GM18505 (cell line): ENCODE measurements around the gene TMEM165.

Experiments
- ATAC-seq: cut with Tn5 transposase; IDR thresholded peaks from one replicate; pipeline ENCODE4 v1.9.1; 2021; ENCODE audit not compliant: unreplicated experiment
- POLR2A ChIP-seq: IDR thresholded peaks from 4 replicates; pipeline ENCODE4 v1.6.1; 2011; ENCODE audit warnings: borderline replicate concordance; ENCODE audit not compliant: insufficient read depth, insufficient read length; ENCODE audit errors: extremely low read depth

Gene TMEM165

DNA sequence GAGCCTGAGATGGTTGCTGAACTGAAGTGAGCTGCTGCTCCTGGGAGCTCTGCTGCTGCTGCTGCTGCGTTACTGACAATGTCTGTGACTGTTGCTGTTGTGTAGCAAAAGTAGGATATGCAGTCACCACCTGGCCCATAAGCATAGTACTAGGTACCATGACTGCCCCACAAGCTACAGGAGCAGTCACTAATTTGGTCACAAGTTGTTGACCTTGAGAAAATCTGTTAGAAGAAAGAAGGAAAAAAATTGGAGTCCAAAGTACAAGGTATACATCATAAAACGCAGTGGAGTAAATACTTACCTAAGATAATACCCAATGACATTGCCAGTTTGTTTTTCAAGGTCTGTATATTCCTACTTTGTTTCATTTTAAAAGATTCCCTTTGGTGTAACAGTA lies 42.6 kb downstream of the TMEM165 start:
- TF ChIP-seq POLR2A, result no peak
- ATAC-seq, result no peak

DNA sequence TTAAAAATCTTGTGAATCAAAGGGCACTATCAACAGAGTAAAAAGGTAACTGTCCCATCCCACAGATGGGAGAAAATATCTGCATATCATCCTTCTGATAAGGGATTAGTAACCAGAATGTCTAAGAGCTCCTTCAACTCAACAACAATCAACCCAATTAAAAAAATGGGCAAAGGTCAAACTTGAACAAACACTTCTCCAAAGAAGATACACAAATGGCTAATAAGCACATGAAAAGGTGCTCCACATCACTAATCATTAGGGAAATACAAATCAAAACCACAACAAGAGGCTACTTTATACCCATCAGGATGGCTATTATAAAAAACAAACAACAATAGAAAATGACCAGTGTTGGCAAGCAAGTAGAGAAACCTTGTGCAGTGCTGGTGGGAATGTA lies 43.3 kb downstream of the TMEM165 start:
- TF ChIP-seq POLR2A, result no peak
- no peak for ATAC-seq

DNA sequence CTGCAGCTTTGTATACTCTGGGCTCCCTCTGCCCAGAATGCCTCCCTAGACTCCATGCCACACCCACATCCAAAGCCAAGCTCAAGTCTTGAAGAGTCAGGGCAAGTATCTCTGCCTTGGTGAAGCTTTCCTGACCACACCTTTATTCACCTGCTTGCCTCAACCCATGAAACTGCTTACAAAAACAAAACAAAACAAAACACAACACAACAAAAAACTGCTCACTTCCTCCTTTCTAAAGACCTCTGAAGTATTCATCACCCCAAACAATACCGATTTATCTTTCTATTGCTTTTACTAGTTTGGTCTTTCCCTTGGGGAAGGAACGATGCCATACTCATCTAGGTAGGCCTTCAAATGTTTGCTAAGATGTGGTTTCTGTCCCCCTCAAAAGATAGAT lies 45.0 kb downstream of the TMEM165 start:
- TF ChIP-seq POLR2A, result no peak
- no peak for ATAC-seq

GRCh38 chr4:55442541-55442940 lies 46.8 kb downstream of the TMEM165 start:
- no peak for ATAC-seq
- no peak for TF ChIP-seq POLR2A

- no peak for TF ChIP-seq POLR2A
- no peak for ATAC-seq
Observed at GRCh38 chr4:55444827-55445226, 49.1 kb downstream of the TMEM165 start.

- ATAC-seq, result no peak
- TF ChIP-seq POLR2A, result no peak
Observed at GRCh38 chr4:55445921-55446577, 50.3 kb downstream of the TMEM165 start.

DNA sequence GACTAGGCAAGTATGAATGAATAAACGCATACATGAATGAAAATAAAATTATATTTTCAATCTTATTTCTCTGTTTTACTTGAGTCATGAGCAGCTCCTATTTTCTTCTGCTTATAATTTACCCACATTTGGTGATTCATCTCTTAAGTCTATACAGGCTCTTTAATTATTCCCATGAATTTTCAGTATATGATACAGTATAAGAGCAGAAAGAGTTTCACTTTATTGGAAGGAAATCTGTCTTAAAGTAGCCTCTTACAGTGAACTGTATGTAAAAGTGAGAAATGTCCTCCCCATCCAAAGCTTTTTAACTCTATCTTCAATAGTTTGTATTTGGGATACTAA lies 50.8 kb downstream of the TMEM165 start:
- ATAC-seq, result no peak

DNA sequence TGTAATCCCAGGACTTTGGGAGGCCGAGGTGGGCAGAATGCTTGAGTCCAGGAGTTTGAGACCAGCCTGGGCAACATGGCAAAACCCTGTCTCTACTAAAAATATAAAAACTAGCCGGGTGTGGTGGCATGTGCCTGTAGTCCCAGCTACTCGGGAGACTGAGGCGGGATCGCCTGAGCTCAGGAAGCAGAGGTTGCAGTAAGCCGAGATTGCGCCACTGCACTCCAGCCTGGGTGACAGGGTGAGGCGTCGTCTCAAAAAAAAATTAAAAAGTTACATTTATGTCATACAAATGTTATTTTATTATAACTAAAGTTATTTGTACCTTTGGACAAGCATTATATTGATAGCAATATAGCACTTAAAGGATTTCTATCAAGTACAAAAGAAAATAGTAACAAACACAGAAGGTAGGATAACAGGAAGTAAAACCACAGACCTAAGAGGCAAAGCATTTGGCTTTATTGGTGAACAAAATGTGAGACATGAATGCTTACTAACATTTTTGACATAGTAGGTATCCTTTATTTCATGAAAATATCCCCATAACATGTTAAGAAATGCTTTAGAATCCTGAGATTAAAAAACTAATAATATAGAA lies 51.5 kb downstream of the TMEM165 start:
- no peak for ATAC-seq
- TF ChIP-seq POLR2A, result no peak

More for the DNA sequence above, 50.8 kb downstream of the TMEM165 start:
- TF ChIP-seq POLR2A, result no peak

DNA sequence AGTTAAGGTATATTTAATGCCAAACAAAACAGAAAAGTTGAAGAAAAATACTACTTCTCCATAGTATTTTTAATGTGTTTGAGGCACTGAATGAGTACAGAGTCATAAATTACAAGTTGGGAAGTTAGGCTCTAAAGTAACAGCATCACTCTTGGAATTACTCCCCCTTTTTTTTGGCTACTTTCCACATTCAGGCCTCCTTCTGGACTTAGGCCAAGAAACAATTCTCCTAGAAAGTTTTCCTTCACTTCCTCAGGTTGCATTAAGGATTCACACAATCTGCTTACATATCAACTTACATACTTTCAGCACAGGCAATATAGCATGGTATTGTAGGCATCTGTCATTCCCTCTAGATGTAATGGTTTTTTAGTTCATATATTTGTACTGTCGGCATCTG lies 52.1 kb downstream of the TMEM165 start:
- TF ChIP-seq POLR2A, result no peak
- ATAC-seq, result no peak

GRCh38 chr4:55450566-55450965 lies 54.8 kb downstream of the TMEM165 start:
- no peak for TF ChIP-seq POLR2A
- ATAC-seq, result no peak

GRCh38 chr4:55458164-55458563 lies 62.4 kb downstream of the TMEM165 start:
- TF ChIP-seq POLR2A, result no peak
- no peak for ATAC-seq

DNA sequence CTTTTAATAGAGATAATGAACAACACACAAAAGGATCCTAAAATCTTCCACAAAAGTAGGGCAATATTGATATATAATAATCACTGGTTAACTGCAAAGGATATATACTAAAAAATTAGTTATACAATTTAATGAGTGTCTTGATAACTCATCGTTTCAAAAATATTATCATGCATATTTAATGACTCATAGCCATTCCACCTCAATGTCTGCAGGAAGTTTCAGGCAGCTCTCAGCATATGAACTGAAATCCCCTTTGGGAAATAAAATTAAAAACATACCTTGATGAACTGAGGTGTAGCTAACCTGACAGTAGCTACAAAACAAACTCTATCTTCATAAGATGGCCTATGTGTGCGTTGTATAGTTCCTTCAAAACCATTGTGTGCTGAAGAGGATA lies 62.9 kb downstream of the TMEM165 start:
- TF ChIP-seq POLR2A, result no peak
- ATAC-seq, result no peak

DNA sequence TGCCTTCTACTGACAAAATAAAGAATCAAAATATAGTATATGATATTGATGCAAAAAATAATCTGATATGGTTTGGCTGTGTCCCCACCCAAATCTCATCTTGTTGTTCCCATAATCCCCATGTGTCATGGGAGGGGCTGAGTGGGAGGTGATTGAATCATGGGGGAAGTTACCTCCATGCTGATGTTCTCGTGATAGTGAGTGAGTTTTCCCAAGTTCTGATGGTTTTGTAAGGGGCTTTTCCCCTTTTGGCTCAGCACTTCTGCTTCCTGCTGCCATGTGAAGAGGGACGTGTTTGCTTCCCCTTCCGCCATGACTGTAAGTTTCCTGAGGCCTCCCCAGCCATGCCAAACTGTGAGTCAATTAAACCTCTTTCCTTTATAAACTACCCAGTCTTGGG lies 70.2 kb downstream of the TMEM165 start:
- TF ChIP-seq POLR2A, result no peak

GRCh38 chr4:55468724-55469123 lies 73.0 kb downstream of the TMEM165 start:
- TF ChIP-seq POLR2A, result no peak
- ATAC-seq, result no peak

More for the DNA sequence above, 70.2 kb downstream of the TMEM165 start:
- no peak for ATAC-seq
